Stimulated activated CD4-positive, alpha-beta T cell treated with anti-CD3 and anti-CD28 coated beads, TNF-alpha, amount 100 ng/mL, for 1 hour (primary cell): Measurements from ENCODE around the gene ARHGDIA.

Experiments
- DNase-seq, 3 donors: peaks; one replicate each; pipeline ENCODE4 v3.0.0-alpha.2; 2020; ENCODE audit warnings: low read depth in 3 of 3, low spot score in 1 of 3

ARHGDIA gene

GRCh38 chr17:81828656-81829055 is 42.5 kb downstream of the ARHGDIA start:
- DNase-seq = no peak

GRCh38 chr17:81825841-81826466 is 45.2 kb downstream of the ARHGDIA start:
- no peak for DNase-seq

- DNase-seq = no peak
Measured at GRCh38 chr17:81824595-81824994, 46.5 kb downstream of the ARHGDIA start.

GRCh38 chr17:81823820-81824550 is 47.2 kb downstream of the ARHGDIA start:
- DNase-seq = no peak

GRCh38 chr17:81822996-81823819 is 47.9 kb downstream of the ARHGDIA start:
- no peak for DNase-seq

- DNase-seq = no peak
Measured at GRCh38 chr17:81822312-81822637, 48.9 kb downstream of the ARHGDIA start.

GRCh38 chr17:81821603-81822311 is 49.4 kb downstream of the ARHGDIA start:
- DNase-seq = no peak

GRCh38 chr17:81821147-81821546 is 50.0 kb downstream of the ARHGDIA start:
- DNase-seq = no peak

- DNase-seq = no peak
Measured at GRCh38 chr17:81819708-81820107, 51.4 kb downstream of the ARHGDIA start.

- no peak for DNase-seq
Measured at GRCh38 chr17:81817758-81818147, 53.4 kb downstream of the ARHGDIA start.
